Nephron (organoid): ENCODE data around the gene LMBRD1.
A peak's percentile ranks its signal among the peaks of the same experiment; 100 is the strongest.

Source experiments
- H3K27ac Mint-ChIP-seq, 3 experiments: 2 replicates each; pipeline ENCODE4 v1.8.0; 2020; ENCODE audit warnings: mixed read lengths in 3 of 3, mild to moderate bottlenecking in 2 of 3, moderate library complexity in 1 of 3
- H3K27me3 Mint-ChIP-seq: 2 replicates; pipeline ENCODE4 v1.8.0; 2021; ENCODE audit warnings: low read depth, mild to moderate bottlenecking, moderate library complexity, mixed read lengths
- H3K36me3 Mint-ChIP-seq: 2 replicates; pipeline ENCODE4 v1.8.0; 2020; ENCODE audit warnings: low read depth, mixed read lengths
- H3K4me1 Mint-ChIP-seq: 2 replicates; pipeline ENCODE4 v1.8.0; 2020; ENCODE audit warnings: mixed read lengths
- H3K4me3 Mint-ChIP-seq, 3 experiments: 2 replicates each; pipeline ENCODE4 v1.8.0; 2020; ENCODE audit warnings: mild to moderate bottlenecking in 3 of 3, mixed read lengths in 3 of 3, moderate library complexity in 2 of 3
- H3K9me3 Mint-ChIP-seq: 2 replicates; pipeline ENCODE4 v1.8.0; 2020; ENCODE audit warnings: mixed read lengths
- CTCF ChIP-seq, 3 experiments: fragments of 200-600 bp; sonication (generic); IDR thresholded peaks; one replicate each; pipeline ENCODE4 v1.5.0; 2021; ENCODE audit warnings: antibody characterized with exemption in 3 of 3; ENCODE audit not compliant: unreplicated experiment in 3 of 3

LMBRD1 gene

DNA sequence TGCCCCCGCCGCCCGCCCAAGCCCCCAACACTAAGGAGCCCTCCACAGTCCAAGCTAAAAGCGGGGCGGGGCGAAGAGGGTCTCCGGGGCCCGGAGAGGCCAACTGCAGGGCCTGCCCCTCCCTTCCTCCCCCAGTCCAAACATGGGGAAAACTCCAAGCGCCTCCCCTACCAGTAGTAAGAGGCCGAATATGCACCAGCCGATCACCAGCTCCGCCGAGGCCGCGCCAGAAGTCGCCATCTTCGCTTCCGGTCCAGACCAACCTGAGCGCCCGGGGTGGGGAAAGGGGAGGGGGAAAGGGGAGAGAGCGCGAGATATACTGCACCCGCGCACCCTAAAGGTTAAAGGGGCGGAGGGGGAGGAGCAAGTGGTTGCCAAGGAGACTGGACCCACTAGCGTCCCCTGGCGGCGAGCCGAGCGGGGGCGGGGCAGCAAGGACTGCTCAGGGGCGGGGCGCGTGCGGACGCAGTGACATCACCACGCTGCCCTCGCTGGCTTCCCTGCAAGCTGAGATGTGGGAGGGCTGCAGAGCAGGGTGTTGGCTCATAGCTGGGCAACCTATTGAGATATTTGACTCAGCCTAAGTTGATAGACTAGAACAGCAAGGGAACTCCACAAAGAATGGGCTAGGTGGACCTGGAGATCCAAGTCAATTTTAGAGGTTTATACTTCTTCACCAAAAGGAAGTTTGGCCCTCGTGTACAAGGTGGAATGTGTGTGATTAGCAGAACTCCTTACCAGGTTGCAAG lies at the start of gene LMBRD1:
LMBRD1 (minus strand) TSS at position 369 of the 749 bp plus-strand sequence; CDS start at position 240, 129 bp downstream.
- Mint-ChIP-seq H3K36me3 (no peaks in the 10 kb centered on the region), H3K9me3 (no peaks in the 10 kb centered on the region), H3K27ac (peak within 1 kb of the TSS; percentile 98 to 99 (median 99)), H3K27me3 (no peaks in the 10 kb centered on the region), H3K4me1 (peaks cover 25% of the 10 kb centered on the region), H3K4me3 (peak within 1 kb of the TSS; percentile 89 to 98 (median 91))
- TF ChIP-seq CTCF (IDR thresholded peaks at IDR 0.05; ENCODE audit: unreplicated experiment in 3 of 3): peak; percentile 93 to 100 (median 96)

DNA sequence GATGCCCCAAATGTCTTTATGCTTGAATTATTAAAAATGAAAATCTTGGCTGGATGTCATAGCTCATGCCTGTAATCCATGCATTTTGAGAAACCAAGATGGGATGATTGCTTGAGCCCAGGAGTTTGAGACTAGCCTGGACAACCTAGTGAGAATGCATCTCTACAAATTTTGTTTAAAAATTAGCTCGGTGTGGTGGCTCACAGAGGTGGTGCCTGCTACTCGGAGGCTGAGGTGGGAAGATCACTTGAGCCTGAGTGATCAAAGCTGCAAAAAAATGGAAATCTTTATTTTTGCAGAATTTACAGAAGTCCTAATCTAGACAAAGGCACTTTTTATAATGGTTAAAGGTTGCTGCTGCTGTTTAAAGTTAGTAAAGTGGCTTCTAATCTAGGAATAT lies 49.5 kb upstream of the LMBRD1 start:
- Mint-ChIP-seq H3K27ac (no peak overlapping the region), H3K4me3 (no peak overlapping the region), H3K9me3 (no peaks in the 10 kb centered on the region), H3K27me3 (no peaks in the 10 kb centered on the region), H3K36me3 (no peaks in the 10 kb centered on the region), H3K4me1 (peaks cover 15% of the 10 kb centered on the region)
- no peak for TF ChIP-seq CTCF (IDR thresholded peaks at IDR 0.05; ENCODE audit: unreplicated experiment in 3 of 3)

- H3K4me3 Mint-ChIP-seq: no peak overlapping the region
- no peak overlapping the region for H3K27ac Mint-ChIP-seq
- no peak for TF ChIP-seq CTCF (IDR thresholded peaks at IDR 0.05; ENCODE audit: unreplicated experiment in 3 of 3)
Observed at GRCh38 chr6:69843189-69843588, 46.4 kb upstream of the LMBRD1 start.

DNA sequence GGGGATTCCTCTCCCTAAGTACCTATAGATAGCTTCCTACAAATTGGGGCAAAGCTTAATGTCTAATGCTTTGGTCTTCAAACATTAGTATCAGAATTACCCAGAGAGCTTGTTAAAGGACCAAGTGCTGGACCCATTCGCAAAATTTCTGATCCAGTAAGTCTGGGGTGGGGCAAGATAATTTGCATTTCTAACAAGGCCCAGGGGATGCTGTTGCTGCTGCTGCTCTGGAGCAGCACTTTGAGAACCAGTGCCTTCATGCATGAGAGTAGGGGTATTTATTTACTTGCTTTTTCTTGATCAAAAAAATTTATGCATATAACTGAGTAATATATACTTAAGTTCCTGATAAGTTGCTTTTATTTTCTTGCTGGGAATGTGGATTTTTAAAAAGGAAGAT lies 45.1 kb upstream of the LMBRD1 start:
- H3K4me1 Mint-ChIP-seq: peaks cover 6% of the 10 kb centered on the region
- H3K27ac Mint-ChIP-seq: no peak overlapping the region
- no peaks in the 10 kb centered on the region for H3K9me3 Mint-ChIP-seq
- H3K36me3 Mint-ChIP-seq: no peaks in the 10 kb centered on the region
- H3K4me3 Mint-ChIP-seq: no peak overlapping the region
- H3K27me3 Mint-ChIP-seq: no peaks in the 10 kb centered on the region
- TF ChIP-seq CTCF (IDR thresholded peaks at IDR 0.05; ENCODE audit: unreplicated experiment in 3 of 3): no peak

More at GRCh38 chr6:69843189-69843588, 46.4 kb upstream of the LMBRD1 start:
- no peaks in the 10 kb centered on the region for H3K9me3 Mint-ChIP-seq
- H3K27me3 Mint-ChIP-seq: no peaks in the 10 kb centered on the region
- no peaks in the 10 kb centered on the region for H3K36me3 Mint-ChIP-seq
- H3K4me1 Mint-ChIP-seq: peaks cover 13% of the 10 kb centered on the region

GRCh38 chr6:69835414-69836179 lies 38.8 kb upstream of the LMBRD1 start:
- no peaks in the 10 kb centered on the region for H3K36me3 Mint-ChIP-seq
- H3K4me1 Mint-ChIP-seq: peaks cover 13% of the 10 kb centered on the region
- peak overlapping the region in 1 of 3 experiments; percentile 20 for H3K27ac Mint-ChIP-seq
- H3K27me3 Mint-ChIP-seq: no peaks in the 10 kb centered on the region
- H3K9me3 Mint-ChIP-seq: no peaks in the 10 kb centered on the region
- no peak overlapping the region for H3K4me3 Mint-ChIP-seq
- peak; percentile 80 to 85 (median 85) for TF ChIP-seq CTCF (IDR thresholded peaks at IDR 0.05; ENCODE audit: unreplicated experiment in 3 of 3)
